ENCODE measurements around the gene UBE2E2.

UBE2E2 gene

GRCh38 chr3:23166276-23166675 lies 36.9 kb upstream of the UBE2E2 start:
- ATAC-seq = no peak
- TF ChIP-seq TOX (CRISPR knock-in tag; IDR thresholded peaks at IDR 0.05; ENCODE audit: borderline replicate concordance) (no peak), ZNF8 (CRISPR knock-in tag; IDR thresholded peaks at IDR 0.05) (no peak), OSR1 (CRISPR knock-in tag; IDR thresholded peaks at IDR 0.05) (no peak), PPARA (CRISPR knock-in tag; IDR thresholded peaks at IDR 0.05; ENCODE audit: borderline replicate concordance) (no peak), ZFP30 (CRISPR knock-in tag; IDR thresholded peaks at IDR 0.05) (no peak), ARNTL (CRISPR knock-in tag; IDR thresholded peaks at IDR 0.05; ENCODE audit: borderline replicate concordance, low read depth) (no peak), ISL1 (CRISPR knock-in tag; IDR thresholded peaks at IDR 0.05) (no peak)

DNA sequence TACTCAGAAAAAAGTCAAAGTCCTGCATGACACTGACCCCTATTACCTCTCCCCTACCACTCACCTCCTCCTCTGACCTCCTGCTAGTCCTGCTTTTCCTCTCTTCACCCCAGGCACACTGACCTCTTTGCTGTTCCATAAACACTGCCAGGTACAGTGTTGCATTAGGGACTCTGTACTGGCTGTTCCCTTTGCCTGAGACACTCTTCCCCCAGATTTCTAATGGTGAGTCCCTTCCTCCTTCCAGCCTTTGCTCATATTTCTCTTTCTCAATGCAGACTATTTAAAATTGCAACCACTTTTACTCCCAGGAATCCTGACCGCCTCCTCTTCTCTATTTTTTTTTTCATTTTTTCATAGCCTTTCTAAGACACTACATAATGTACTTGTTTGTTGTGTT lies 36.3 kb upstream of the UBE2E2 start:
- TF ChIP-seq, protein P1, sequence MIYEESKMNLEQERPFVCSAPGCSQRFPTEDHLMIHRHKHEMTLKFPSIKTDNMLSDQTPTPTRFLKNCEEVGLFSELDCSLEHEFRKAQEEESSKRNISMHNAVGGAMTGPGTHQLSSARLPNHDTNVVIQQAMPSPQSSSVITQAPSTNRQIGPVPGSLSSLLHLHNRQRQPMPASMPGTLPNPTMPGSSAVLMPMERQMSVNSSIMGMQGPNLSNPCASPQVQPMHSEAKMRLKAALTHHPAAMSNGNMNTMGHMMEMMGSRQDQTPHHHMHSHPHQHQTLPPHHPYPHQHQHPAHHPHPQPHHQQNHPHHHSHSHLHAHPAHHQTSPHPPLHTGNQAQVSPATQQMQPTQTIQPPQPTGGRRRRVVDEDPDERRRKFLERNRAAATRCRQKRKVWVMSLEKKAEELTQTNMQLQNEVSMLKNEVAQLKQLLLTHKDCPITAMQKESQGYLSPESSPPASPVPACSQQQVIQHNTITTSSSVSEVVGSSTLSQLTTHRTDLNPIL (CRISPR knock-in tag; IDR thresholded peaks at IDR 0.05; ENCODE audit: low read depth) = no peak
- no peak for TF ChIP-seq TOX (CRISPR knock-in tag; IDR thresholded peaks at IDR 0.05; ENCODE audit: borderline replicate concordance)
- TF ChIP-seq PATZ1 (CRISPR knock-in tag; IDR thresholded peaks at IDR 0.05; ENCODE audit: borderline replicate concordance) = no peak
- no peak for TF ChIP-seq ZFP3 (CRISPR knock-in tag; IDR thresholded peaks at IDR 0.05)
- TF ChIP-seq ZC3H10 (CRISPR knock-in tag; IDR thresholded peaks at IDR 0.05) = no peak
- TF ChIP-seq POU6F1 (CRISPR knock-in tag; IDR thresholded peaks at IDR 0.05; ENCODE audit: borderline replicate concordance, low read depth) = no peak
- no peak for TF ChIP-seq ZFP30 (CRISPR knock-in tag; IDR thresholded peaks at IDR 0.05)
- no peak for TF ChIP-seq RARB (CRISPR knock-in tag; IDR thresholded peaks at IDR 0.05)
- TF ChIP-seq, protein P2, sequence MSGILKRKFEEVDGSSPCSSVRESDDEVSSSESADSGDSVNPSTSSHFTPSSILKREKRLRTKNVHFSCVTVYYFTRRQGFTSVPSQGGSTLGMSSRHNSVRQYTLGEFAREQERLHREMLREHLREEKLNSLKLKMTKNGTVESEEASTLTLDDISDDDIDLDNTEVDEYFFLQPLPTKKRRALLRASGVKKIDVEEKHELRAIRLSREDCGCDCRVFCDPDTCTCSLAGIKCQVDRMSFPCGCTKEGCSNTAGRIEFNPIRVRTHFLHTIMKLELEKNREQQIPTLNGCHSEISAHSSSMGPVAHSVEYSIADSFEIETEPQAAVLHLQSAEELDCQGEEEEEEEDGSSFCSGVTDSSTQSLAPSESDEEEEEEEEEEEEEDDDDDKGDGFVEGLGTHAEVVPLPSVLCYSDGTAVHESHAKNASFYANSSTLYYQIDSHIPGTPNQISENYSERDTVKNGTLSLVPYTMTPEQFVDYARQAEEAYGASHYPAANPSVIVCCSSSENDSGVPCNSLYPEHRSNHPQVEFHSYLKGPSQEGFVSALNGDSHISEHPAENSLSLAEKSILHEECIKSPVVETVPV (CRISPR knock-in tag; IDR thresholded peaks at IDR 0.05) = no peak
- no peak for TF ChIP-seq CSDC2 (CRISPR knock-in tag; IDR thresholded peaks at IDR 0.05)
- no peak for TF ChIP-seq OSR1 (CRISPR knock-in tag; IDR thresholded peaks at IDR 0.05)
- no peak for TF ChIP-seq GLIS3 (CRISPR knock-in tag; IDR thresholded peaks at IDR 0.05)
- ATAC-seq = no peak

- TF ChIP-seq OSR1 (CRISPR knock-in tag; IDR thresholded peaks at IDR 0.05) (no peak), ZNF70 (CRISPR knock-in tag; IDR thresholded peaks at IDR 0.05) (no peak), ZFP30 (CRISPR knock-in tag; IDR thresholded peaks at IDR 0.05) (no peak)
- no peak for ATAC-seq
These were observed 33.6 kb upstream of the UBE2E2 start for GRCh38 chr3:23169551-23169950.

GRCh38 chr3:23170291-23170690 lies 32.8 kb upstream of the UBE2E2 start:
- no peak for ATAC-seq

More at GRCh38 chr3:23170291-23170690, 32.8 kb upstream of the UBE2E2 start:
- TF ChIP-seq SNAI2 (CRISPR knock-in tag; IDR thresholded peaks at IDR 0.05) = no peak
- TF ChIP-seq ZFP3 (CRISPR knock-in tag; IDR thresholded peaks at IDR 0.05) = no peak
- TF ChIP-seq ZNF70 (CRISPR knock-in tag; IDR thresholded peaks at IDR 0.05) = no peak
- no peak for TF ChIP-seq TCF4 (CRISPR knock-in tag; IDR thresholded peaks at IDR 0.05; ENCODE audit: borderline replicate concordance)
- TF ChIP-seq PPARA (CRISPR knock-in tag; IDR thresholded peaks at IDR 0.05; ENCODE audit: borderline replicate concordance) = no peak
- TF ChIP-seq, protein P3, sequence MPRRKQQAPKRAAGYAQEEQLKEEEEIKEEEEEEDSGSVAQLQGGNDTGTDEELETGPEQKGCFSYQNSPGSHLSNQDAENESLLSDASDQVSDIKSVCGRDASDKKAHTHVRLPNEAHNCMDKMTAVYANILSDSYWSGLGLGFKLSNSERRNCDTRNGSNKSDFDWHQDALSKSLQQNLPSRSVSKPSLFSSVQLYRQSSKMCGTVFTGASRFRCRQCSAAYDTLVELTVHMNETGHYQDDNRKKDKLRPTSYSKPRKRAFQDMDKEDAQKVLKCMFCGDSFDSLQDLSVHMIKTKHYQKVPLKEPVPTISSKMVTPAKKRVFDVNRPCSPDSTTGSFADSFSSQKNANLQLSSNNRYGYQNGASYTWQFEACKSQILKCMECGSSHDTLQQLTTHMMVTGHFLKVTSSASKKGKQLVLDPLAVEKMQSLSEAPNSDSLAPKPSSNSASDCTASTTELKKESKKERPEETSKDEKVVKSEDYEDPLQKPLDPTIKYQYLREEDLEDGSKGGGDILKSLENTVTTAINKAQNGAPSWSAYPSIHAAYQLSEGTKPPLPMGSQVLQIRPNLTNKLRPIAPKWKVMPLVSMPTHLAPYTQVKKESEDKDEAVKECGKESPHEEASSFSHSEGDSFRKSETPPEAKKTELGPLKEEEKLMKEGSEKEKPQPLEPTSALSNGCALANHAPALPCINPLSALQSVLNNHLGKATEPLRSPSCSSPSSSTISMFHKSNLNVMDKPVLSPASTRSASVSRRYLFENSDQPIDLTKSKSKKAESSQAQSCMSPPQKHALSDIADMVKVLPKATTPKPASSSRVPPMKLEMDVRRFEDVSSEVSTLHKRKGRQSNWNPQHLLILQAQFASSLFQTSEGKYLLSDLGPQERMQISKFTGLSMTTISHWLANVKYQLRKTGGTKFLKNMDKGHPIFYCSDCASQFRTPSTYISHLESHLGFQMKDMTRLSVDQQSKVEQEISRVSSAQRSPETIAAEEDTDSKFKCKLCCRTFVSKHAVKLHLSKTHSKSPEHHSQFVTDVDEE (CRISPR knock-in tag; IDR thresholded peaks at IDR 0.05) = no peak
- TF ChIP-seq, protein P1 (CRISPR knock-in tag; IDR thresholded peaks at IDR 0.05; ENCODE audit: low read depth) = no peak
- no peak for TF ChIP-seq ZNF8 (CRISPR knock-in tag; IDR thresholded peaks at IDR 0.05)
- TF ChIP-seq, protein P2 (CRISPR knock-in tag; IDR thresholded peaks at IDR 0.05) = no peak
- TF ChIP-seq ZNF565 (CRISPR knock-in tag; conservative IDR thresholded peaks at IDR 0.05; ENCODE audit: low read depth) = no peak
- TF ChIP-seq BACH2 (CRISPR knock-in tag; IDR thresholded peaks at IDR 0.05; ENCODE audit: borderline replicate concordance) = no peak
- no peak for TF ChIP-seq PATZ1 (CRISPR knock-in tag; IDR thresholded peaks at IDR 0.05; ENCODE audit: borderline replicate concordance)
